Mesendoderm (in vitro differentiated cells): ENCODE measurements around the gene RAB37.

Experiments
- DNase-seq: peaks from one replicate; pipeline ENCODE4 v3.0.0; 2013
- H2AK5ac ChIP-seq: 2 replicates; pipeline ENCODE4 v1.6.1; 2013; ENCODE audit warnings: low read length, inconsistent platforms
- H2BK120ac ChIP-seq: 2 replicates; pipeline ENCODE4 v1.6.1; 2013; ENCODE audit warnings: low read depth, mild to moderate bottlenecking, low read length, moderate library complexity, mixed read lengths
- H2BK15ac ChIP-seq: replicated peaks from 2 replicates; pipeline ENCODE4 v1.6.1; 2013; ENCODE audit warnings: low read depth, mild to moderate bottlenecking, moderate library complexity
- H2BK5ac ChIP-seq: 2 replicates; pipeline ENCODE4 v1.6.1; 2013; ENCODE audit warnings: low read length, inconsistent platforms
- H3K18ac ChIP-seq: 2 replicates; pipeline ENCODE4 v1.6.1; 2013; ENCODE audit warnings: mild to moderate bottlenecking, low read length, mixed read lengths
- H3K23ac ChIP-seq: one replicate; pipeline ENCODE4 v1.6.1; 2013; ENCODE audit warnings: low read length
- H3K27ac ChIP-seq: 2 replicates; pipeline ENCODE4 v1.5.1; 2013; ENCODE audit warnings: low read depth, mild to moderate bottlenecking, inconsistent platforms, low read length, moderate library complexity
- H3K27me3 ChIP-seq: 2 replicates; pipeline ENCODE4 v1.6.1; 2013; ENCODE audit warnings: low read length, control low read depth, mild to moderate bottlenecking, inconsistent platforms; ENCODE audit not compliant: insufficient read depth, poor library complexity
- H3K36me3 ChIP-seq: 2 replicates; pipeline ENCODE4 v1.6.1; 2013; ENCODE audit warnings: low read length, inconsistent platforms; ENCODE audit not compliant: control insufficient read depth, insufficient read depth
- H3K4ac ChIP-seq: one replicate; pipeline ENCODE4 v1.6.1; 2013; ENCODE audit warnings: low read depth, mild to moderate bottlenecking, low read length, moderate library complexity
- H3K4me1 ChIP-seq: 2 replicates; pipeline ENCODE4 v1.6.1; 2013; ENCODE audit warnings: low read depth, low read length, inconsistent platforms; ENCODE audit not compliant: control insufficient read depth
- H3K4me2 ChIP-seq: 2 replicates; pipeline ENCODE4 v1.6.1; 2013; ENCODE audit warnings: low read length
- H3K4me3 ChIP-seq: 2 replicates; pipeline ENCODE4 v1.5.1; 2013; ENCODE audit warnings: mild to moderate bottlenecking, low read length
- H3K56ac ChIP-seq: one replicate; pipeline ENCODE4 v1.6.1; 2013; ENCODE audit warnings: low read length
- H3K79me1 ChIP-seq: 2 replicates; pipeline ENCODE4 v1.6.1; 2013; ENCODE audit warnings: low read length, inconsistent platforms
- H3K79me2 ChIP-seq: 2 replicates; pipeline ENCODE4 v1.6.1; 2013; ENCODE audit warnings: mild to moderate bottlenecking, low read length; ENCODE audit not compliant: control insufficient read depth, insufficient read depth
- H3K9ac ChIP-seq: 2 replicates; pipeline ENCODE4 v1.6.1; 2013; ENCODE audit warnings: low read length, inconsistent platforms
- H4K5ac ChIP-seq: one replicate; pipeline ENCODE4 v1.6.1; 2013; ENCODE audit warnings: low read length
- H4K8ac ChIP-seq: one replicate; pipeline ENCODE4 v1.6.1; 2013; ENCODE audit warnings: low read depth, mild to moderate bottlenecking, control low read depth, low read length, moderate library complexity
- WGBS: extraction: QIAGEN DNeasy Blood & Tissue Kit; methylation state at CpG from one replicate; pipeline ENCODE4 v1.1.7; 2013; ENCODE audit warnings: low lambda C conversion rate, missing lambda C conversion rate; ENCODE audit not compliant: insufficient coverage; ENCODE audit errors: extremely low coverage; 5-methylcytosine and 5-hydroxymethylcytosine counted together

The RAB37 gene

GRCh38 chr17:74782571-74782970 lies 45.5 kb downstream of the RAB37 start:
- Histone ChIP-seq H3K79me1 (peaks cover 9% of the 10 kb centered on the region), H3K36me3 (no peaks in the 10 kb centered on the region), H3K4ac (no peak overlapping the region), H3K9ac (no peak overlapping the region), H3K4me3 (no peak overlapping the region), H2BK5ac (no peak overlapping the region), H4K8ac (no peak overlapping the region), H2AK5ac (no peak overlapping the region), H3K23ac (no peak overlapping the region), H2BK15ac (no peak overlapping the region), H3K4me1 (no peaks in the 10 kb centered on the region), H3K18ac (no peak overlapping the region), H3K79me2 (peaks cover 4% of the 10 kb centered on the region), H3K27ac (no peak overlapping the region), H3K56ac (no peak overlapping the region), H3K27me3 (no peaks in the 10 kb centered on the region), H4K5ac (no peak overlapping the region), H2BK120ac (no peak overlapping the region), H3K4me2 (no peak overlapping the region)
- WGBS = no CpG with 5 or more reads among the region's 5 CpGs
- DNase-seq = no peak

DNA sequence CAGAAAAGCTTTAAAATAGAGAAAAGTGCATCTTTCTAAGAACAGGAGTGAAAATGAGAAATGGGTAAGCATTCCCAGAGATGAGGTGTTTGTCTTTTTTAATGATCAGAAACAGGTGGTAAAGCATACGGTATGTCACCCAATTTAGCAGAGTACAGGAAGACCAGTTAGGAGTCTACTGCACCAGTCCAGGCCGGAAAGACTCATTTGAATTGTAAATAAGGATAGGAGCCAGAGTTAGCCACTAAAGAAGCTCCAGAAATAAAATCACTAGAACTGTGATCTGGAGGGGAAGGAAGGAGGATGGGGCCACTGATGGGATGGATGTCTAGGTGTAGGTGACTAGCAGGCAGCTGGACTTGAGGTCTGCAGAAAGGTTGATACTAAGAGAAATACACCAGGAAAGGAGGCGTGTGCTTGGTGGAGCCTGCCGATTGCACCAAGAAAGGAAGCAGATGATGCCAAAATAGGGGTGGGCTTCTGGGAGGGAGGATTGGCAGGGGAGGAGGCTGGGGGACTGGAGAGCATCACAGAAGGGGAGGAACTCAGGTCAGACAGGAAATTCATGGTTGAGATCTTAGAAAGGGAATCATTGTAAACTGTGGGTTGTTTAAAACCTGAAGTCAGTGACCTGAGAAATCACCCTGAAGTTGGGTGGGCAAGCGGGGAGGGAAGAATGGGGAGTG lies 47.2 kb downstream of the RAB37 start:
- Histone ChIP-seq H2BK15ac (no peak overlapping the region), H3K4me1 (no peaks in the 10 kb centered on the region), H3K9ac (no peak overlapping the region), H2BK5ac (no peak overlapping the region), H3K18ac (no peak overlapping the region), H2BK120ac (no peak overlapping the region), H2AK5ac (no peak overlapping the region), H4K5ac (no peak overlapping the region), H4K8ac (no peak overlapping the region), H3K36me3 (peaks cover 2% of the 10 kb centered on the region), H3K4me3 (no peak overlapping the region), H3K23ac (no peak overlapping the region), H3K79me2 (no peaks in the 10 kb centered on the region), H3K27ac (no peak overlapping the region), H3K4me2 (no peak overlapping the region), H3K4ac (no peak overlapping the region), H3K56ac (no peak overlapping the region), H3K79me1 (peaks cover 3% of the 10 kb centered on the region), H3K27me3 (no peaks in the 10 kb centered on the region)
- WGBS = no CpG with 5 or more reads among the region's 5 CpGs
- no peak for DNase-seq

GRCh38 chr17:74785096-74785980 lies 48.3 kb downstream of the RAB37 start:
- no peak overlapping the region for H4K5ac ChIP-seq
- H4K8ac ChIP-seq = no peak overlapping the region
- no peak overlapping the region for H3K4me3 ChIP-seq
- no peak overlapping the region for H3K18ac ChIP-seq
- no peaks in the 10 kb centered on the region for H3K79me2 ChIP-seq
- no peaks in the 10 kb centered on the region for H3K27me3 ChIP-seq
- no peak overlapping the region for H3K9ac ChIP-seq
- no peak overlapping the region for H3K4me2 ChIP-seq
- no peak overlapping the region for H2BK5ac ChIP-seq
- no peak overlapping the region for H2AK5ac ChIP-seq
- no peak for DNase-seq
- no peak overlapping the region for H2BK15ac ChIP-seq
- H2BK120ac ChIP-seq = no peak overlapping the region
- H3K56ac ChIP-seq = no peak overlapping the region
- H3K4me1 ChIP-seq = no peaks in the 10 kb centered on the region
- H3K36me3 ChIP-seq = peaks cover 2% of the 10 kb centered on the region
- H3K23ac ChIP-seq = no peak overlapping the region
- H3K27ac ChIP-seq = no peak overlapping the region
- no peak overlapping the region for H3K4ac ChIP-seq
- H3K79me1 ChIP-seq = peaks cover 3% of the 10 kb centered on the region
- no CpG with 5 or more reads among the region's 21 CpGs for WGBS

GRCh38 chr17:74785981-74786360 lies 48.9 kb downstream of the RAB37 start:
- Histone ChIP-seq H3K18ac (no peak overlapping the region), H2BK5ac (no peak overlapping the region), H4K5ac (no peak overlapping the region), H2BK120ac (no peak overlapping the region), H3K4ac (no peak overlapping the region), H2BK15ac (no peak overlapping the region), H3K9ac (no peak overlapping the region), H3K23ac (no peak overlapping the region), H3K4me1 (no peaks in the 10 kb centered on the region), H3K36me3 (peaks cover 2% of the 10 kb centered on the region), H3K27ac (no peak overlapping the region), H3K4me2 (no peak overlapping the region), H2AK5ac (no peak overlapping the region), H3K4me3 (no peak overlapping the region), H3K27me3 (no peaks in the 10 kb centered on the region), H3K79me1 (peaks cover 3% of the 10 kb centered on the region), H3K56ac (no peak overlapping the region), H4K8ac (no peak overlapping the region), H3K79me2 (no peaks in the 10 kb centered on the region)
- no CpG with 5 or more reads among the region's 9 CpGs for WGBS
- DNase-seq = no peak

- Histone ChIP-seq H3K79me1 (peaks cover 3% of the 10 kb centered on the region), H3K4me1 (no peaks in the 10 kb centered on the region), H3K18ac (no peak overlapping the region), H2AK5ac (no peak overlapping the region), H4K5ac (no peak overlapping the region), H3K27me3 (no peaks in the 10 kb centered on the region), H3K79me2 (no peaks in the 10 kb centered on the region), H2BK120ac (no peak overlapping the region), H3K23ac (no peak overlapping the region), H3K4me3 (no peak overlapping the region), H3K4me2 (no peak overlapping the region), H3K56ac (no peak overlapping the region), H4K8ac (no peak overlapping the region), H3K4ac (no peak overlapping the region), H3K27ac (no peak overlapping the region), H2BK15ac (no peak overlapping the region), H2BK5ac (no peak overlapping the region), H3K9ac (no peak overlapping the region), H3K36me3 (peaks cover 2% of the 10 kb centered on the region)
- DNase-seq = no peak
- WGBS = no CpG with 5 or more reads among the region's 16 CpGs
Measured at GRCh38 chr17:74786431-74787055, 49.5 kb downstream of the RAB37 start.
